Trophoblast cell (in vitro differentiated cells and primary cell): ENCODE measurements around the gene RBFOX2.
A peak's percentile ranks its signal among the peaks of the same experiment; 100 is the strongest.

Experiments
- DNase-seq, 2 donors: peaks; one replicate each; pipeline ENCODE4 v3.0.0-alpha.2; 2016
- H2AFZ ChIP-seq: 2 replicates; pipeline ENCODE4 v1.6.1; 2013; ENCODE audit warnings: low read length, moderate library complexity, mild to moderate bottlenecking; ENCODE audit not compliant: insufficient read depth, poor library complexity
- H2AK5ac ChIP-seq: 2 replicates; pipeline ENCODE4 v1.6.1; 2013; ENCODE audit warnings: mild to moderate bottlenecking, low read length
- H2BK120ac ChIP-seq: 2 replicates; pipeline ENCODE4 v1.6.1; 2013; ENCODE audit warnings: low read length, mild to moderate bottlenecking, moderate library complexity; ENCODE audit not compliant: insufficient read depth, poor library complexity
- H2BK12ac ChIP-seq: 2 replicates; pipeline ENCODE4 v1.6.1; 2013; ENCODE audit warnings: mild to moderate bottlenecking, low read length, moderate library complexity
- H2BK5ac ChIP-seq: 2 replicates; pipeline ENCODE4 v1.6.1; 2013; ENCODE audit warnings: low read length, low read depth, moderate library complexity, mild to moderate bottlenecking; ENCODE audit not compliant: poor library complexity
- H3K14ac ChIP-seq: 2 replicates; pipeline ENCODE4 v1.6.1; 2013; ENCODE audit warnings: mild to moderate bottlenecking, low read length
- H3K18ac ChIP-seq: 2 replicates; pipeline ENCODE4 v1.6.1; 2013; ENCODE audit warnings: mild to moderate bottlenecking, low read length
- H3K23ac ChIP-seq: 2 replicates; pipeline ENCODE4 v1.6.1; 2013; ENCODE audit warnings: low read length
- H3K27ac ChIP-seq: 2 replicates; pipeline ENCODE4 v1.5.1; 2013; ENCODE audit warnings: low read depth, mild to moderate bottlenecking, inconsistent platforms, low read length, moderate library complexity
- H3K27me3 ChIP-seq: 2 replicates; pipeline ENCODE4 v1.6.1; 2013; ENCODE audit warnings: inconsistent platforms, mild to moderate bottlenecking, low read length, moderate library complexity; ENCODE audit not compliant: insufficient read depth
- H3K36me3 ChIP-seq, 2 experiments: 1 replicate in 1 of 2; 2 replicates in 1 of 2; pipeline ENCODE4 v1.6.1; 2013; ENCODE audit warnings: low read length in 2 of 2, mild to moderate bottlenecking in 2 of 2, moderate library complexity in 1 of 2; ENCODE audit not compliant: insufficient read depth in 2 of 2, control insufficient read depth in 1 of 2
- H3K4ac ChIP-seq: 2 replicates; pipeline ENCODE4 v1.6.1; 2013; ENCODE audit warnings: low read depth, mild to moderate bottlenecking, low read length, moderate library complexity
- H3K4me1 ChIP-seq, 2 experiments: 1 replicate in 1 of 2; 2 replicates in 1 of 2; pipeline ENCODE4 v1.6.1; 2013; ENCODE audit warnings: low read length in 2 of 2, mild to moderate bottlenecking in 2 of 2, moderate library complexity in 1 of 2; ENCODE audit not compliant: insufficient read depth in 2 of 2, control insufficient read depth in 1 of 2
- H3K4me2 ChIP-seq: 2 replicates; pipeline ENCODE4 v1.6.1; 2013; ENCODE audit warnings: inconsistent platforms, mild to moderate bottlenecking, low read length, moderate library complexity
- H3K4me3 ChIP-seq: 2 replicates; pipeline ENCODE4 v1.5.1; 2013; ENCODE audit warnings: mild to moderate bottlenecking, low read depth, low read length, inconsistent platforms
- H3K79me1 ChIP-seq: one replicate; pipeline ENCODE4 v1.6.1; 2013; ENCODE audit warnings: low read length
- H3K79me2 ChIP-seq: 2 replicates; pipeline ENCODE4 v1.6.1; 2013; ENCODE audit warnings: low read length, mild to moderate bottlenecking; ENCODE audit not compliant: control insufficient read depth, insufficient read depth, poor library complexity
- H3K9ac ChIP-seq: 2 replicates; pipeline ENCODE4 v1.6.1; 2013; ENCODE audit warnings: mild to moderate bottlenecking, low read length
- H3K9me3 ChIP-seq: 2 replicates; pipeline ENCODE4 v1.6.1; 2013; ENCODE audit warnings: low read depth, mild to moderate bottlenecking, control low read depth, inconsistent platforms, low read length; ENCODE audit not compliant: insufficient read depth
- H4K12ac ChIP-seq: 2 replicates; pipeline ENCODE4 v1.6.1; 2013; ENCODE audit warnings: low read depth, mild to moderate bottlenecking, low read length, moderate library complexity
- H4K8ac ChIP-seq: 2 replicates; pipeline ENCODE4 v1.6.1; 2013; ENCODE audit warnings: low read depth, mild to moderate bottlenecking, low read length, moderate library complexity
- H4K91ac ChIP-seq: one replicate; pipeline ENCODE4 v1.6.1; 2013; ENCODE audit warnings: low read depth, mild to moderate bottlenecking, low read length, moderate library complexity
- WGBS: extraction: QIAGEN DNeasy Blood & Tissue Kit; methylation state at CpG from one replicate; pipeline ENCODE4 v1.1.7; 2013; ENCODE audit warnings: missing lambda C conversion rate; ENCODE audit not compliant: insufficient read length, insufficient coverage; ENCODE audit errors: extremely low coverage; 5-methylcytosine and 5-hydroxymethylcytosine counted together

Gene RBFOX2

GRCh38 chr22:35921777-35922176, 106.8 kb downstream of the RBFOX2 start:
- no peak overlapping the region for H3K4me2 ChIP-seq
- H3K79me2 ChIP-seq: no peaks in the 10 kb centered on the region
- no peaks in the 10 kb centered on the region for H3K4me1 ChIP-seq
- no peak overlapping the region for H3K4me3 ChIP-seq
- no peak overlapping the region for H4K91ac ChIP-seq
- no peak overlapping the region for H2BK120ac ChIP-seq
- H3K14ac ChIP-seq: no peak overlapping the region
- no peak overlapping the region for H2AK5ac ChIP-seq
- no peak overlapping the region for H3K18ac ChIP-seq
- no peak overlapping the region for H2AFZ ChIP-seq
- H3K27me3 ChIP-seq: no peaks in the 10 kb centered on the region
- H2BK12ac ChIP-seq: no peak overlapping the region
- no peak overlapping the region for H3K9ac ChIP-seq
- H3K9me3 ChIP-seq: no peaks in the 10 kb centered on the region
- peak; percentile 81 to 92 for DNase-seq
- H4K12ac ChIP-seq: no peak overlapping the region
- H4K8ac ChIP-seq: no peak overlapping the region
- no peaks in the 10 kb centered on the region for H3K79me1 ChIP-seq
- no peak overlapping the region for H3K27ac ChIP-seq
- H3K4ac ChIP-seq: no peak overlapping the region
- no peaks in the 10 kb centered on the region for H3K36me3 ChIP-seq
- H3K23ac ChIP-seq: no peak overlapping the region
- H2BK5ac ChIP-seq: no peak overlapping the region

- Histone ChIP-seq H2AK5ac (no peak overlapping the region), H2BK12ac (no peak overlapping the region), H3K23ac (no peak overlapping the region), H3K9ac (no peak overlapping the region), H3K27me3 (no peaks in the 10 kb centered on the region), H3K27ac (no peak overlapping the region), H2BK5ac (no peak overlapping the region), H3K79me1 (no peaks in the 10 kb centered on the region), H2AFZ (no peak overlapping the region), H4K8ac (no peak overlapping the region), H3K18ac (no peak overlapping the region), H4K91ac (no peak overlapping the region), H3K36me3 (no peaks in the 10 kb centered on the region), H3K14ac (no peak overlapping the region), H3K4ac (no peak overlapping the region), H3K4me3 (no peak overlapping the region), H3K9me3 (no peaks in the 10 kb centered on the region), H2BK120ac (no peak overlapping the region), H4K12ac (no peak overlapping the region), H3K4me2 (no peak overlapping the region), H3K79me2 (no peaks in the 10 kb centered on the region), H3K4me1 (peaks cover 2 to 4% of the 10 kb centered on the region in 2 experiments)
- WGBS: no CpG with 5 or more reads among the region's 2 CpGs
- no peak for DNase-seq
These were observed 107.6 kb downstream of the RBFOX2 start for GRCh38 chr22:35921044-35921443.

- Histone ChIP-seq H3K79me1 (peaks cover 2% of the 10 kb centered on the region), H3K4ac (no peak overlapping the region), H3K4me3 (no peak overlapping the region), H3K79me2 (no peaks in the 10 kb centered on the region), H3K36me3 (no peaks in the 10 kb centered on the region), H3K27ac (no peak overlapping the region), H4K12ac (no peak overlapping the region), H4K91ac (no peak overlapping the region), H4K8ac (no peak overlapping the region), H2AK5ac (no peak overlapping the region), H2BK5ac (no peak overlapping the region), H3K9ac (no peak overlapping the region), H3K18ac (no peak overlapping the region), H3K4me1 (peaks cover 7 to 13% of the 10 kb centered on the region in 2 experiments), H3K9me3 (no peaks in the 10 kb centered on the region), H3K27me3 (no peaks in the 10 kb centered on the region), H3K4me2 (no peak overlapping the region), H2AFZ (no peak overlapping the region), H3K23ac (no peak overlapping the region), H2BK120ac (no peak overlapping the region), H3K14ac (no peak overlapping the region), H2BK12ac (no peak overlapping the region)
- no peak for DNase-seq
- no CpG with 5 or more reads among the region's 8 CpGs for WGBS
These were observed 109.6 kb downstream of the RBFOX2 start for GRCh38 chr22:35919002-35919542.

- Histone ChIP-seq H3K27me3 (no peaks in the 10 kb centered on the region), H4K91ac (no peak overlapping the region), H3K4me3 (no peak overlapping the region), H2AK5ac (no peak overlapping the region), H2BK120ac (no peak overlapping the region), H2AFZ (no peak overlapping the region), H4K8ac (no peak overlapping the region), H3K4me1 (peaks cover 7 to 13% of the 10 kb centered on the region in 2 experiments), H3K9me3 (no peaks in the 10 kb centered on the region), H3K9ac (no peak overlapping the region), H3K23ac (no peak overlapping the region), H4K12ac (no peak overlapping the region), H3K79me1 (peaks cover 2% of the 10 kb centered on the region), H3K4ac (peak overlapping the region; percentile 31), H2BK5ac (no peak overlapping the region), H3K27ac (no peak overlapping the region), H3K18ac (no peak overlapping the region), H2BK12ac (no peak overlapping the region), H3K79me2 (no peaks in the 10 kb centered on the region), H3K14ac (no peak overlapping the region), H3K4me2 (no peak overlapping the region), H3K36me3 (no peaks in the 10 kb centered on the region)
- no CpG with 5 or more reads among the region's 3 CpGs for WGBS
- DNase-seq: no peak
These were observed 110.2 kb downstream of the RBFOX2 start for GRCh38 chr22:35918456-35918855.
